Fibroblast of lung (primary cell): Measurements from ENCODE around the gene DDX10. TPM values are rescaled to one million over a fixed set of nuclear protein-coding genes. Genes with fewer than 3 reads are reported as not detected.

Experiments used
- DNase-seq, 2 donors: peaks; one replicate each; pipeline versions ENCODE4 v3.0.0 to v3.0.0-alpha.2; 2010; ENCODE audit warnings: low read depth in 2 of 2
- H2AFZ ChIP-seq: 2 replicates; pipeline ENCODE4 v1.5.1; 2012; ENCODE audit warnings: low read length, control low read depth, inconsistent platforms
- H3K27ac ChIP-seq: 2 replicates; pipeline ENCODE4 v1.5.1; 2011; ENCODE audit warnings: low read length, control low read depth; ENCODE audit not compliant: insufficient read depth
- H3K27me3 ChIP-seq: 2 replicates; pipeline ENCODE4 v1.5.1; 2011; ENCODE audit warnings: mild to moderate bottlenecking, low read length; ENCODE audit not compliant: control insufficient read depth, insufficient read depth
- H3K36me3 ChIP-seq: 2 replicates; pipeline ENCODE4 v1.5.1; 2011; ENCODE audit warnings: low read length; ENCODE audit not compliant: control insufficient read depth, insufficient read depth
- H3K4me1 ChIP-seq: 2 replicates; pipeline ENCODE4 v1.5.1; 2011; ENCODE audit warnings: low read length; ENCODE audit not compliant: control insufficient read depth, insufficient read depth; ENCODE audit errors: extremely low read depth
- H3K4me2 ChIP-seq: 2 replicates; pipeline ENCODE4 v1.5.1; 2011; ENCODE audit warnings: low read length, control low read depth; ENCODE audit not compliant: insufficient read depth; ENCODE audit errors: extremely low read depth
- H3K4me3 ChIP-seq, 4 experiments: fragments of 200-600 bp in 1 of 4; sonication (generic) in 1 of 4; replicated peaks in 1 of 4; 2 replicates each; pipeline ENCODE4 v1.5.1; 2011 to 2016; ENCODE audit warnings: low read length in 4 of 4, low read depth in 3 of 4, mild to moderate bottlenecking in 3 of 4, control low read depth in 2 of 4, inconsistent platforms in 1 of 4, mixed read lengths in 1 of 4; ENCODE audit not compliant: insufficient read depth in 1 of 4; ENCODE audit errors: control extremely low read depth in 1 of 4
- H3K79me2 ChIP-seq: 2 replicates; pipeline ENCODE4 v1.5.1; 2012; ENCODE audit warnings: mild to moderate bottlenecking, low read length, inconsistent platforms; ENCODE audit not compliant: control insufficient read depth, insufficient read depth
- H3K9ac ChIP-seq: 2 replicates; pipeline ENCODE4 v1.5.1; 2011; ENCODE audit warnings: mild to moderate bottlenecking, low read length, control low read depth; ENCODE audit not compliant: insufficient read depth
- H3K9me3 ChIP-seq: 2 replicates; pipeline ENCODE4 v1.5.1; 2012; ENCODE audit warnings: low read depth, low read length; ENCODE audit not compliant: control insufficient read depth, insufficient read depth
- H4K20me1 ChIP-seq: 2 replicates; pipeline ENCODE4 v1.5.1; 2011; ENCODE audit warnings: low read length; ENCODE audit not compliant: control insufficient read depth, insufficient read depth; ENCODE audit errors: extremely low read depth
- EZH2 ChIP-seq: IDR thresholded peaks from 2 replicates; pipeline ENCODE4 v1.5.1; 2012; ENCODE audit warnings: low read length, control low read depth, mild to moderate bottlenecking; ENCODE audit errors: missing control alignments
- polyA plus RNA-seq, 2 donors: library from polyadenylated mRNA; depleted of rRNA in 1 of 2; stranded (reverse) in 1 of 2; unstranded in 1 of 2; fragments of >200 nt; gene quantifications; 2 replicates each; pipeline ENCODE4 v1.2.1, GENCODE V29; 2011 to 2012; ENCODE audit warnings: missing spikeins in 1 of 2
- total RNA-seq: library from RNA; depleted of rRNA; stranded (reverse); fragments of >200 nt; gene quantifications from 2 replicates; pipeline ENCODE4 v1.2.1, GENCODE V29; 2014
- TF ChIP-seq, protein P1 (sequence below), 2 donors: IDR thresholded peaks in 1 of 2; conservative IDR thresholded peaks in 1 of 2; 1 replicate in 1 of 2; 2 replicates in 1 of 2; pipeline ENCODE4 v1.5.1; 2011 to 2012; ENCODE audit warnings: low read length in 2 of 2, control low read depth in 1 of 2, inconsistent platforms in 1 of 2, low read depth in 1 of 2, mild to moderate bottlenecking in 1 of 2

Gene DDX10
- total and polyA plus RNA-seq, 2 donors (not counting 1 experiment from before 2014, with no cell fraction given), result 18.5 to 20.7 TPM

DNA sequence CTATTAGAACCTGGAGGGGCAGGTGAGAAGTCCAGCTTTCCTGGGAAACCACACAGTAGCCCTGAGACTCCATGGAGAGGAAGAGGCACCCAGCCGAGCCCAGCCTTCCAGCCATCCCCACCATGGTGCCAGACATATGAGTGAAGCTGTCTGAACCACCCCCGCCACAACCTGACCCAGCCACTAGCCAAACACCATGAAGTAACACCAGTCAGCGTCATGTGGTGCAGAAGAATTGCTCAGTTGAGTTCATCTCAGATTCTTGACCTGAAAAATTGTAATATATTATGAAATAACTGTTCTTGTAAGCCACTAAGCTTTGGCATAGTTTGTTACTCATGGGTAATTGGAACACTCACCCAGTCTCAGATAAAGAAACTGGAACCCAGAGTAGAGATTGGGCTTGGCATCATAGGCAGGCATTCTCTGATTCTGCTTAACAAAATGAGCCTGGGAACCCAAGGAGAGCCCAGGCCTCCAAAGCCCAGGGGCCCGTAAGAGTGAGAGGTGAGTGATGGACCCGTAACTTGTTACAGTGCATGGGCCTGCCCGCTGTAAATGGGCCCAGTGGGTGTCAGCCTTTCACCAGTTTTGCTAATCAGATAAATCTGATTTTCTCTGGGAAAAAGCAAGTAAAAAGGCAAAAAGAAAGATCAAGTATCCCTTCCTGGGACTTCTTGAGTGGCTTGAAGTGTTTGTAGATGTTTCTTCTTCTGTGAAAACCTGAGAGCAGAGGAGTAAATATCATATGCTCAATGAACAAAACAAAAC lies 305.5 kb downstream of the DDX10 start:
- Histone ChIP-seq H2AFZ (no peak overlapping the region), H4K20me1 (no peaks in the 10 kb centered on the region), H3K27me3 (no peaks in the 10 kb centered on the region), H3K9ac (no peak overlapping the region), H3K9me3 (no peaks in the 10 kb centered on the region), H3K27ac (no peak overlapping the region), H3K4me3 (no peak overlapping the region), H3K79me2 (no peaks in the 10 kb centered on the region), H3K36me3 (no peaks in the 10 kb centered on the region), H3K4me1 (peaks cover 12% of the 10 kb centered on the region), H3K4me2 (no peak overlapping the region)
- TF ChIP-seq, protein P1, sequence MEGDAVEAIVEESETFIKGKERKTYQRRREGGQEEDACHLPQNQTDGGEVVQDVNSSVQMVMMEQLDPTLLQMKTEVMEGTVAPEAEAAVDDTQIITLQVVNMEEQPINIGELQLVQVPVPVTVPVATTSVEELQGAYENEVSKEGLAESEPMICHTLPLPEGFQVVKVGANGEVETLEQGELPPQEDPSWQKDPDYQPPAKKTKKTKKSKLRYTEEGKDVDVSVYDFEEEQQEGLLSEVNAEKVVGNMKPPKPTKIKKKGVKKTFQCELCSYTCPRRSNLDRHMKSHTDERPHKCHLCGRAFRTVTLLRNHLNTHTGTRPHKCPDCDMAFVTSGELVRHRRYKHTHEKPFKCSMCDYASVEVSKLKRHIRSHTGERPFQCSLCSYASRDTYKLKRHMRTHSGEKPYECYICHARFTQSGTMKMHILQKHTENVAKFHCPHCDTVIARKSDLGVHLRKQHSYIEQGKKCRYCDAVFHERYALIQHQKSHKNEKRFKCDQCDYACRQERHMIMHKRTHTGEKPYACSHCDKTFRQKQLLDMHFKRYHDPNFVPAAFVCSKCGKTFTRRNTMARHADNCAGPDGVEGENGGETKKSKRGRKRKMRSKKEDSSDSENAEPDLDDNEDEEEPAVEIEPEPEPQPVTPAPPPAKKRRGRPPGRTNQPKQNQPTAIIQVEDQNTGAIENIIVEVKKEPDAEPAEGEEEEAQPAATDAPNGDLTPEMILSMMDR (conservative IDR thresholded peaks at IDR 0.05 in 1 of 2, IDR thresholded peaks at IDR 0.05 in 1 of 2; ENCODE audit: low read depth in 1 of 2, low read length in 2 of 2), result no peak
- no peak for TF ChIP-seq EZH2
- DNase-seq, result no peak

DNA sequence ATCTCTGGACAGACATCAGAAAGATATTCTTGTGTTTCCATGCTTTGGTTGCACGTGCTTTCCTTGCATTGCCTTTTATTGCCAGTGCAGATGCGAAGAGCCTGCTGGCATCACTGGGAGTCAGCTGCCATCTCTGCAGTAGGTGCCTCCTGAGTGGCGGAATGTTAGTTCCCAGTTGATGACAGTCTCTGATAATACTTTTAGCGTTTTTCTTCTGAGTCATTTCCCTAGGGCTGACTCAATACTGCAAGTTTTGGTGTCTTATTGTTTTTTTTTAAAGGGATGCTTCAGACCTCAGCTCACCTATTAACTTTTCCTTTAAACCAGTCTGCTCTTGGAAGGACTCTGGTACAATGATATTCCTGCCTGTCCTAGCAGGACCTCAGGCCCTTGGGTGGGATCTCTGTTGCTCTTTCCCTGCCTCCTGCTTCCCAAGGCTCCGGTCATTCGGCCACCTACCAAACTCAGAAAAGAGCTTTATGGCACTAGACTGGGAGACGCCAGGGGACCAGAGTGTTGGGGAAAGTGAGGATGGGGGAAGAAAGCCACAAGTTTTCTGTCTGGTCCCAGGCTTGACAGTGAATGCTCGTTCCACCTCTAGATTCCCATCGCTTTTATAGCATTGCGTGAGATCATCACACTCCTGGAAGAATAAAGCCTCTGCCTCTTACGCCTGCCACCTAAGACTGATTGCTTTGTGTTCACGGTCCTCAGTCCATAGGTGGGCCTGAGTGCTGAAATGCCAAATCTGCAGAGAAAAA lies 308.7 kb downstream of the DDX10 start:
- Histone ChIP-seq H2AFZ (no peak overlapping the region), H3K27ac (no peak overlapping the region)

DNA sequence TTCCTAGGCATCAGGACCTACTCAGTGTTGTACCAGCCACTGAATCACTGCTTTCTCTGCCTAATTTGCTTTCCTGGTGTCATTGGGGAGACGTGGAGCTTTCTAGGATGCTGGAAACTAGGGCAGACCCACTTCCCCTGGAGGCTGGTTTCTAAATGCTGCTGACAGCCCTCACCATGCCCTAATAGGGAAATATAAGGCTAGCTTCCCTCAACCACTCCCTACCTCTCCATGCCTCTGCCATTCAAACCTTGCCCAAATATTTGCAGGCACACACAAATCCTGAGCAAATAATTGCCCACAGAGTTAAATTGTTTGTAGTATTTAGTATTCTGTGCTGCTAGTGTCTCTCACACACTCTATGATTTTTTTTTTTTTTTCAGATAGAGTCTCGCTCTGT lies 310.2 kb downstream of the DDX10 start:
- Histone ChIP-seq H3K4me1 (peaks cover 6% of the 10 kb centered on the region), H3K4me2 (no peak overlapping the region), H3K27me3 (no peaks in the 10 kb centered on the region), H3K9me3 (no peaks in the 10 kb centered on the region), H3K9ac (no peak overlapping the region), H3K27ac (no peak overlapping the region), H3K79me2 (no peaks in the 10 kb centered on the region), H3K36me3 (no peaks in the 10 kb centered on the region), H2AFZ (no peak overlapping the region), H3K4me3 (no peak overlapping the region), H4K20me1 (no peaks in the 10 kb centered on the region)
- DNase-seq, result no peak
- TF ChIP-seq, protein P1 (conservative IDR thresholded peaks at IDR 0.05 in 1 of 2, IDR thresholded peaks at IDR 0.05 in 1 of 2; ENCODE audit: low read depth in 1 of 2, low read length in 2 of 2), result no peak
- TF ChIP-seq EZH2, result no peak

More for the DNA sequence above, 308.7 kb downstream of the DDX10 start:
- H3K4me3 ChIP-seq, result no peak overlapping the region
- H3K4me2 ChIP-seq, result no peak overlapping the region
- no peaks in the 10 kb centered on the region for H3K36me3 ChIP-seq
- no peak for TF ChIP-seq EZH2
- TF ChIP-seq, protein P1 (conservative IDR thresholded peaks at IDR 0.05 in 1 of 2, IDR thresholded peaks at IDR 0.05 in 1 of 2; ENCODE audit: low read depth in 1 of 2, low read length in 2 of 2), result no peak
- H4K20me1 ChIP-seq, result no peaks in the 10 kb centered on the region
- H3K27me3 ChIP-seq, result no peaks in the 10 kb centered on the region
- peak; percentile 49 to 89 for DNase-seq
- no peak overlapping the region for H3K9ac ChIP-seq
- no peaks in the 10 kb centered on the region for H3K9me3 ChIP-seq
- H3K79me2 ChIP-seq, result no peaks in the 10 kb centered on the region
- H3K4me1 ChIP-seq, result peaks cover 6% of the 10 kb centered on the region
